HG02798 (cell line): ENCODE data around the gene ADAM21.
A peak's percentile ranks its signal among the peaks of the same experiment; 100 is the strongest.
"Not testable (repeated sequence)": the region's sequence is repeated elsewhere in the genome, so short reads cannot be mapped to it uniquely, and the experiment has no call there.

ENCODE experiments used
- ATAC-seq: cut with Tn5 transposase; IDR thresholded peaks from one replicate; pipeline ENCODE4 v1.9.1; 2021; ENCODE audit warnings: mild to moderate bottlenecking; ENCODE audit not compliant: unreplicated experiment, poor library complexity

The ADAM21 gene

DNA sequence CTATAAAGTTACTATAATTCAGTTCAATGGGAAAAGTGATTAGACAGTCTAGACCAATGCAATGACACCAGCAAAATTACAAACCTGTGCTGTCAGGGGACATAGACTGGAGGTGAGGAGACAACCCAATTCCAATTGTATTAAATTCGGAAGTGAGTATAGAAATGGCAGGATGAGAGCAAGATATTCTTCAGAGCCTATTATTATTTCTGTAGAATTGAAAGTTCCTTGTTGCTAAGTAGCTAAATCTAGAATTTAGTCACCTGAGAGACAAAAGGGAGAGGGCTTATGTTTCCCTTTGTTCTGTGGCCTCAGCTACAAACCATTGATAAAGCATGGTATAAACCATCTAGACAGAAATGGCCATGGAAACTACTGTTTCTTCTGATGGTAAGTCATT is at the start of gene ADAM21:
Gene ADAM21, plus strand, starts transcription at position 301 of the 400 bp plus-strand sequence. CDS start 5,326 bp downstream, outside the sequence.
- no peak for ATAC-seq

DNA sequence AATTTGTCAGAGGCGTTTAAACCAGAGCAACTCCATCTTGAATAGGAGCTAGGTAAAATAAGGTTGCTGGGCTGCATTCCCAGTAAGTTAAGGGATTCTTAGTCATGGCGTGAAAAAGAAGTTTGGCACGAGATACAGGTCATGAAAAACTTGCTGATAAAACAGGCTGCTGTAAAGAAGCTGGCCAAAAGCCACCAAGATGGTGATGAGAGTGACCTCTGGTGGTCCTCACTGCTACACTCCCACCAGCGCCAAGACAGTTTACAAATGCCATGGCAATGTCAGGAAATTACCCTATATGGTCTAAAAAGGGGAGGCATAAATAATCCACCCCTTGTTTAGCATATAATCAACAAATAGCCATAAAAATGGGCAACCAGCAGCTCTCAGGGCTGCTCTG is 48.6 kb upstream of the ADAM21 start:
- not testable (repeated sequence) for ATAC-seq

GRCh38 chr14:70406216-70406615 is 45.8 kb upstream of the ADAM21 start:
- ATAC-seq, result not testable (repeated sequence)

- ATAC-seq, result no peak
Measured at GRCh38 chr14:70407621-70408020, 44.4 kb upstream of the ADAM21 start.

- no peak for ATAC-seq
Measured at GRCh38 chr14:70415788-70416187, 36.2 kb upstream of the ADAM21 start.

DNA sequence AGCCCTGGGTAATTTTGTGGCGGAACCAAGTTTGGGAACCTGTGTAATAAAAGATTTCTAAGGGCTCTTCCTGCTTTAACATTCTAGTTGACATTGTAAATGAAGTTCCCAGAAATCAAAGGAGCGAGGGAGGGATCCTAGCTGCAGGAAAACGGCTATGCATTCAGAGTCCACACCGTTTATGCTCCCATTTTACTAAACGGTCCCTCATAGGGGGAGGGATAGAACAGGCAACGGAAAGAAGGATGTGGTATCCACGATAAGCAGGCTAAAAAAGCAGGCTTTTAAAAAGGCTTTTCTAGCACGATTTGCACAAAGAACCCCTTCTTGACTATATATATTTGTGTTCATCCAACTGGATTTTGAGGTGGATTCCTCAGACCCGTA is 35.6 kb upstream of the ADAM21 start:
- ATAC-seq, result no peak

DNA sequence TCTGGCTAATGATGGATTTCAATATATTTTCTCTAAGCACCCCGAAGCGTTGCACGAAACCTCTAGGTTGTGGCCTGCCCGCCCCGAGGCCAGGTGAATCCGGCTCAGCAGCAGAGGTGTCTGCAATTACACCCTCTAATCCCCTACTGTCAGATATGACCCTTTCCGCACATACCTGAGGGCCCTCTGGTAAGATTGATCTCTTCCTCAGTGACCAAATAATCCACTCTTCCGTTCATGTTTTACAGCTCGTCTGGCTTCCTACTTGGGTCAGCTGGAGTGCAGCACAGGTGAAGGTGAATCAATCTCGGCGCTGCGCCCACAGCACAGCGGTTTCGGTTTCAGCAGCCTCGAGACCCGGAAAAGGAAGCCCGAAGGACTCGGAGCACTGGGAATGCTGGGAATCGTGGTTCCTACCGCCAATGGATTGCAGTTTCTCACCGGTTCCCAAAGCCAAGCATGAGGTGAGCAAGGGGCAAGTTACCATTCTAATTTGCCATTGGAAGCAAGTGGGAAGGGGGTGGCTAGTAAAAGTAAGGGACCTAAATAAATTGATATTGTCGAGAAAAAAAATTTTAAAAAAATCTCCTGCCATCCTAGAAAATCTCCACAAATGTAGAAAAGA is 35.1 kb upstream of the ADAM21 start, which contains the start of gene SYNJ2BP:
Gene SYNJ2BP, minus strand, starts transcription at position 366 of the 625 bp plus-strand sequence. Its CDS starts 127 bp downstream, at position 239.
- peak; percentile 64 for ATAC-seq

- not testable (repeated sequence) for ATAC-seq
Measured at GRCh38 chr14:70419270-70419931, 32.6 kb upstream of the ADAM21 start.

GRCh38 chr14:70422538-70422937 is 29.4 kb upstream of the ADAM21 start:
- no peak for ATAC-seq

DNA sequence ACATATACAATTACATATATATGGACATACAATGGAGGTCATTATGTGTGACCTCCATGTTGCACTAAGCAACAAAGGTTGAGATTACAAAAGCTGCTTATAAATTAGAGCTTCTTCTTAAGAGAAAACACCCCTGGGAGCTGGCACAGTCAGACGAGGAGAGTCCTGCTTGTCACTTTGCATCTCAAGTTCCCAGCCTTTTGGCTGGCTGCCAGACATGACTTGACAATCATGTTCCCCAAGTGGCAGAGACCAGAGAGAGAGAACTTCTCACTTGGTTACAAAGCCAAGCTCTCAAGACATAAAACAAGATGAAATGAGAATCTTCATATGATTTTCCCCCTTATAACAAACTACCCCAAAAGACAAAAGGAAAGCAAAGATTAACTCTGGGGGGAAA is 26.6 kb upstream of the ADAM21 start:
- ATAC-seq, result no peak

DNA sequence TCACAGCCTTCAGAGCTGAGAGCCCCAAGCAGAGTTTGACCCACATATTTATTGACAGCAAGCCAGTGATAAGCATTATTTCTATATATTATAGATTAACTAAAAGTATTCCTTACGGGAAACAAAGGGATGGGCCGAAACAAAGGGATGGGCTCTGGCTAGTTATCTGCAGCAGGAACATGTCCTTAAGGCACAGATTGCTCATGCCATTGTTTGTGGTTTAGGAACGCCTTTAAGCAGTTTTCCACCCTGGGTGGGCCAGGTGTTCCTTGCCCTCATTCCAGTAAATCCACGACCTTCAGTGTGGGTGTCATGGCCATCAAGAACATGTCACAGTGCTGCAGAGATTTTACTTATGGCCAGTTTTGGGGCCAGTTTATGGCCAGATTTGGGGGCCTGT is 25.4 kb upstream of the ADAM21 start:
- not testable (repeated sequence) for ATAC-seq

DNA sequence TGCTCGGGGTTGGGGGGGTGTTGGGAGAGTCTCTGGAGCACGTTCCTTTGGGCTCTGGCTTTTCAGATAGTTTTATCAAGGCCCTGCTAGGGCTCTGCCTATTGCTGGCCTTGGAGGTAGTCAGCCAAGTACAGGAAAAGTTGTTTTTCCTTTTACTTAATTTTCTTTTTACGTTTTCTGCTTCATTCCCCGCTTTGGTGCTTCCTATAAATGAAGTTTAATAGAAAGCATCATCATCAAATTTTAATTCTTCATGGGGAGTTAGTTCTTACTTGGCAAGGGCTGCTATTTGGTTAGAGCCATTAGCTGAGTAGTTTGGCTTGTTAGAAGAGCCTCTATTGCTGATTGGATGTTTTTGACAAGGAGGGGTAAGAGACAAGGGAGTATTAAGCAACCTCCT is 15.1 kb upstream of the ADAM21 start:
- ATAC-seq, result no peak

DNA sequence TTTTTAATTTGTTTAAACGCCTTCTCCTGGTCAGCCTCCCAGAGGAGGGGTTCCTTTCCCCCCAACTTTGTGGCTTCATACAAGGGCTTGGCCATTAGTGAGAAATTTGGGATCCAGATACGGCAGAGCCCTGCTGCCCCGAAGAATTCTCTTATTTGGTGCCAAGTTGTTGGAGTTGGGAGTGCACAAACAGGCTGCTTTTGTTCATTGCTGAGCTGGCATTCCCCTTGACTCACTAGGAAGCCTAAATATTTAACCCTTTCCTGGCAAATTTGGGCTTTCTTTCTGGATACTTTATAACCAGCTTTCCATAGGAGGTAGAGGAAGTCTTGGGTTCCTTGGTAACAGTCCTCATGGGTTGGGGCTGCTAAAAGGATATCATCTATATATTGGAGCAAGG is 10.3 kb upstream of the ADAM21 start:
- ATAC-seq, result no peak

DNA sequence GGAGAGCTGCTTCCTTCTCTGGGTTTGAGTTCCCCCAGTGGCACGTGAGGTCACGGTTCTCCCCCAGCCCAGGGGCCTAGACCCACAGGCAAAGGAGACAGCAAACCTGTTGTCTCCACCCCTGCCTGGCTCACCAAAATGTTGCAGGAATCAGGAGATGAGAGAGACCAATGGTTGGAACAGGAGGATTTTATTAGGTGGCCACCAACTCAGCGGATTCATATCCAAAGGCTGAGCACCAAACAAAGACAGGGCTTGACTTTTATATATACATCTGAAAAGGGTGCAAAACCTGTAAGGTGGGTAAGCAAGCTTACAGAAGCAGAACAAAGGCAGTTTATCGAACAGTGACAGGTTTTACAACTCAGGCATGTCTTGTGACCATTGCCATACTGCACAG is 9.2 kb upstream of the ADAM21 start:
- ATAC-seq, result no peak

DNA sequence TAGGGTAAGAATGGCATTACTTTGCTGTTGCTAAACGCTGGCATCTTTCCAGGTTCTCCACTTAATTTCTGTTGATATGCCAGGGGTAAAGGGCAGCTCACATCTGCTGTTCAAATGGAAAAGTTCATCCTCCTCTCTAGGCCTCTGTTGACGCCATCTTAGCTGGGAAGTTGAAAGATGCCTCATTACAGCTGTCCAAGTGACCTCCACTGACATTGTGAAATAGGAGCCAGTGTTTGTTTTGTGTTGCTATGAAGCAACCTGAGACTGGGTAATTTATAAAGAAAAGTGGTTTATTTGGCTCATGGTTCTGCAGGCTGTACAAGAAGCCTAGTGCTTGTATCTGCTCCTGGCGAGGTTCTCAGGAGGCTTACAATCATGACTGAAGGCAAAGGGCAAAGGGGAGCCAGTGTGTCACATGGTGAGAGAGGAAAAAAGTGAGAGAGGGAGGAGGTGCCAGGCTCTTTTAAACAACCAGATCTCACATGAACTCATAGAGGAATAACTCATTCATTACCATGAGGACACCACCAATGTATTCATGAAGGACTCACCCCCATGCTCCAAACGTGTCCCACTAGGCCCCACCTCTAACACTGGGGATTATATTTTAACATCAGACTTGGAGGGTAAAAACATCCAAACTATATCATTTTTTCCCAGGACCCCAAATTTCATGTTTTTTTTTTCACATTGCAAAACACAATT is 3.2 kb upstream of the ADAM21 start:
- ATAC-seq, result no peak

DNA sequence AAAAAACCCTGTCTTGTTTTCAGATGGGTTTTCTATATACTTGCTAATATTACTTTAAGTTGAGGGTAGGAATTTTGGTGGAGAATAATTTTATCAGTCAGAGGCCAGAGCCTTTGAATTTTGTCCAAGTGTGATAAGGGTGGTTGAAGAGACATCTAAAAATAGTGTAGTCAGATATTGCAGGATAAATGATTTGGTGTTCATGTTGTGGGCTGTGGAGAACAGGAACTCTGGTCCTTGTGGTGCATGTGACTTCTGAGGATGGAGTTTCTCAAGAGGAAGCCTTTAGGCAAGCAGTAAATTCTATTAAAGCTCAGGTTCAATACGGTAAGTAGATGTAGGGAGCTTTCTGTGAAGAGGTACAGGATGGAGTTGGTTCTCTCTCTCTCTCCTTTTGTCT is 2.8 kb downstream of the ADAM21 start:
- ATAC-seq, result no peak

DNA sequence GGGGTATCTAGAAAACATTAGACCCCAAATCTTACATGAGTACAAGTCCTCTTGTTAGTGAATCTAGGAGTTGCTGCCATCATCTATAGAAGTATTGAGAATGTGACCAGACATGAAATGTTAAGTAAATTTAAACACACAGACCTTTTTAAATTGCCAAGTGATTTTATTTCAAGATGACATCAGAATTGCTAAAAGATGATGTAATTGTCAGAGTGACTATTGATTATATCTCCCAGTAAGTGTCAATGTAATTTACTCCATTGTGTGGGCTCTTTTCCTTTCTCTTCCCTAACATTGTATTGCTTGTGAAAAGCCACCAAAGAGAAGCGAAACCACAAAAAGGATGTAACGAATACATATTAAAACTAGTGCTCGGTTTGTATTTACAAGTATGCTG is 16.8 kb downstream of the ADAM21 start:
- no peak for ATAC-seq

GRCh38 chr14:70470863-70471563 is 19.0 kb downstream of the ADAM21 start:
- not testable (repeated sequence) for ATAC-seq

GRCh38 chr14:70472253-70473159 is 20.5 kb downstream of the ADAM21 start:
- no peak for ATAC-seq

- ATAC-seq, result no peak
Measured at GRCh38 chr14:70473825-70474224, 21.9 kb downstream of the ADAM21 start.
